Measurements from ENCODE around the gene ALDH1L2. TPM values are rescaled to one million over a fixed set of nuclear protein-coding genes. Genes with fewer than 3 reads are reported as not detected.

The ALDH1L2 gene
- total RNA-seq, 8 experiments from 2014 or later, result 5.0 to 28.7 (median 16.6) TPM

- peaks cover 0 to 6% of the 10 kb centered on the region in 2 donors for H3K4me1 ChIP-seq (replicated peaks in 1 of 2)
- in situ Hi-C loops (cut with MboI; ENCODE audit: low pct_unique_long_range_greater_than_20kb in 2 of 9, low sequenced_read_pairs in 9 of 9, unreplicated experiment in 9 of 9), result no loop called here
- peak in 5 of 8 experiments; percentile 60 to 90 (median 79) for ATAC-seq (replicated peaks in 6 of 8)
- H3K27ac ChIP-seq, result no peak overlapping the region
- no peak overlapping the region for H3K4me3 ChIP-seq
- 92 to 100% (median 96%) methylated on average over 1 to 4 of the region's 4 CpGs; no CpG with 5 or more reads in 2 of the 10 experiments for WGBS, 10 experiments
Observed at GRCh38 chr12:105018012-105018411, 66.2 kb downstream of the ALDH1L2 start.

GRCh38 chr12:105015543-105015942, 68.7 kb downstream of the ALDH1L2 start:
- in situ Hi-C loops (cut with MboI; ENCODE audit: low pct_unique_long_range_greater_than_20kb in 2 of 9, low sequenced_read_pairs in 9 of 9, unreplicated experiment in 9 of 9), result no loop called here
- no peak overlapping the region for H3K4me3 ChIP-seq
- 90 to 100% (median 92%) methylated on average over 1 to 4 of the region's 4 CpGs; no CpG with 5 or more reads in 3 of the 10 experiments for WGBS, 10 experiments
- ATAC-seq (replicated peaks in 6 of 8), result no peak
- peaks cover 0 to 6% of the 10 kb centered on the region in 2 donors for H3K4me1 ChIP-seq (replicated peaks in 1 of 2)
- no peak overlapping the region for H3K27ac ChIP-seq

- Histone ChIP-seq H3K4me3 (no peak overlapping the region), H3K27ac (no peak overlapping the region), H3K4me1 (replicated peaks in 1 of 2) (peaks cover 0 to 6% of the 10 kb centered on the region in 2 donors)
- ATAC-seq (replicated peaks in 6 of 8), result no peak
- WGBS, 10 experiments, result 36 to 100% (median 100%) methylated on average over 1 to 2 of the region's 2 CpGs; no CpG with 5 or more reads in 1 of the 10 experiments
- in situ Hi-C loops (cut with MboI; ENCODE audit: low pct_unique_long_range_greater_than_20kb in 2 of 9, low sequenced_read_pairs in 9 of 9, unreplicated experiment in 9 of 9), result no loop called here
Observed at GRCh38 chr12:105014603-105015002, 69.7 kb downstream of the ALDH1L2 start.

- WGBS, 10 experiments, result 60 to 100% (median 86%) methylated on average over 1 to 5 of the region's 9 CpGs; no CpG with 5 or more reads in 1 of the 10 experiments
- no peak overlapping the region for H3K4me3 ChIP-seq
- in situ Hi-C loops (cut with MboI; ENCODE audit: low pct_unique_long_range_greater_than_20kb in 2 of 9, low sequenced_read_pairs in 9 of 9, unreplicated experiment in 9 of 9), result no loop called here
- ATAC-seq (replicated peaks in 6 of 8), result peak in 2 of 8 experiments; percentile 35 to 38
- H3K27ac ChIP-seq, result no peak overlapping the region
- peaks cover 0 to 6% of the 10 kb centered on the region in 2 donors for H3K4me1 ChIP-seq (replicated peaks in 1 of 2)
Observed at GRCh38 chr12:105013892-105014291, 70.4 kb downstream of the ALDH1L2 start.

GRCh38 chr12:105001476-105001875, 82.8 kb downstream of the ALDH1L2 start:
- H3K4me3 ChIP-seq, result no peak overlapping the region
- in situ Hi-C loops (cut with MboI; ENCODE audit: low pct_unique_long_range_greater_than_20kb in 2 of 9, low sequenced_read_pairs in 9 of 9, unreplicated experiment in 9 of 9), result no loop called here
- no peaks in the 10 kb centered on the region for H3K4me1 ChIP-seq (replicated peaks in 1 of 2)
- no peak overlapping the region for H3K27ac ChIP-seq
- ATAC-seq (replicated peaks in 6 of 8), result no peak

- Histone ChIP-seq H3K27ac (no peak overlapping the region), H3K4me1 (replicated peaks in 1 of 2) (no peaks in the 10 kb centered on the region), H3K4me3 (no peak overlapping the region)
- WGBS, 10 experiments, result 83 to 90% methylated on average over 1 to 2 of the region's 7 CpGs; no CpG with 5 or more reads in 8 of the 10 experiments
- no peak for ATAC-seq (replicated peaks in 6 of 8)
- in situ Hi-C loops (cut with MboI; ENCODE audit: low pct_unique_long_range_greater_than_20kb in 2 of 9, low sequenced_read_pairs in 9 of 9, unreplicated experiment in 9 of 9), result no loop called here
Observed at GRCh38 chr12:104999347-104999685, 84.9 kb downstream of the ALDH1L2 start.

GRCh38 chr12:104998423-104999346, 85.6 kb downstream of the ALDH1L2 start:
- WGBS, 10 experiments, result 60 to 100% (median 100%) methylated on average over 1 to 5 of the region's 15 CpGs; no CpG with 5 or more reads in 2 of the 10 experiments
- no peak overlapping the region for H3K27ac ChIP-seq
- no peak for ATAC-seq (replicated peaks in 6 of 8)
- H3K4me3 ChIP-seq, result no peak overlapping the region
- no peaks in the 10 kb centered on the region for H3K4me1 ChIP-seq (replicated peaks in 1 of 2)
- in situ Hi-C loops (cut with MboI; ENCODE audit: low pct_unique_long_range_greater_than_20kb in 2 of 9, low sequenced_read_pairs in 9 of 9, unreplicated experiment in 9 of 9), result no loop called here

- in situ Hi-C loops (cut with MboI; ENCODE audit: low pct_unique_long_range_greater_than_20kb in 2 of 9, low sequenced_read_pairs in 9 of 9, unreplicated experiment in 9 of 9), result no loop called here
- H3K27ac ChIP-seq, result no peak overlapping the region
- ATAC-seq (replicated peaks in 6 of 8), result no peak
- H3K4me3 ChIP-seq, result no peak overlapping the region
- no peaks in the 10 kb centered on the region for H3K4me1 ChIP-seq (replicated peaks in 1 of 2)
- 90 to 100% (median 96%) methylated on average over 2 to 3 of the region's 3 CpGs; no CpG with 5 or more reads in 1 of the 10 experiments for WGBS, 10 experiments
Observed at GRCh38 chr12:104997541-104997940, 86.7 kb downstream of the ALDH1L2 start.

GRCh38 chr12:104994336-104994735, 89.9 kb downstream of the ALDH1L2 start:
- WGBS, 10 experiments, result 91 to 100% (median 95%) methylated on average over 1 to 3 of the region's 3 CpGs; no CpG with 5 or more reads in 1 of the 10 experiments
- in situ Hi-C loops (cut with MboI; ENCODE audit: low pct_unique_long_range_greater_than_20kb in 2 of 9, low sequenced_read_pairs in 9 of 9, unreplicated experiment in 9 of 9), result no loop called here
- Histone ChIP-seq H3K4me3 (no peak overlapping the region), H3K27ac (no peak overlapping the region), H3K4me1 (replicated peaks in 1 of 2) (no peaks in the 10 kb centered on the region)
- ATAC-seq (replicated peaks in 6 of 8), result no peak

GRCh38 chr12:104991565-104992128, 92.6 kb downstream of the ALDH1L2 start:
- 64 to 100% (median 87%) methylated on average over 1 to 3 of the region's 3 CpGs for WGBS, 10 experiments
- Histone ChIP-seq H3K4me1 (replicated peaks in 1 of 2) (peaks cover 11% of the 10 kb centered on the region in 2 donors), H3K4me3 (no peak overlapping the region), H3K27ac (no peak overlapping the region)
- ATAC-seq (replicated peaks in 6 of 8), result no peak
- in situ Hi-C loops (cut with MboI; ENCODE audit: low pct_unique_long_range_greater_than_20kb in 2 of 9, low sequenced_read_pairs in 9 of 9, unreplicated experiment in 9 of 9), result no loop called here

GRCh38 chr12:104990950-104991349, 93.3 kb downstream of the ALDH1L2 start:
- WGBS, 10 experiments, result 95 to 100% (median 100%) methylated on average over 1 to 4 of the region's 4 CpGs; no CpG with 5 or more reads in 3 of the 10 experiments
- in situ Hi-C loops (cut with MboI; ENCODE audit: low pct_unique_long_range_greater_than_20kb in 2 of 9, low sequenced_read_pairs in 9 of 9, unreplicated experiment in 9 of 9), result no loop called here
- ATAC-seq (replicated peaks in 6 of 8), result no peak

GRCh38 chr12:104986022-104986941, 98.0 kb downstream of the ALDH1L2 start, which contains the start of gene NOPCHAP1:
TSS of gene NOPCHAP1 (plus strand) at chr12:104986316. CDS start at chr12:104986353, 37 bp downstream.
- H3K27ac ChIP-seq, result peak within 1 kb of the TSS; percentile 37 to 71
- 0 to 13% (median 1%) methylated on average over 1 to 14 of the region's 59 CpGs for WGBS, 10 experiments
- in situ Hi-C loops (cut with MboI; ENCODE audit: low pct_unique_long_range_greater_than_20kb in 2 of 9, low sequenced_read_pairs in 9 of 9, unreplicated experiment in 9 of 9), result no loop called here
- H3K4me3 ChIP-seq, result peak within 1 kb of the TSS; percentile 62 to 95 (median 73)
- H3K4me1 ChIP-seq (replicated peaks in 1 of 2), result peaks cover 11 to 15% of the 10 kb centered on the region in 2 donors
- peak; percentile 99 to 100 (median 99) for ATAC-seq (replicated peaks in 6 of 8)

More at GRCh38 chr12:104990950-104991349, 93.3 kb downstream of the ALDH1L2 start:
- Histone ChIP-seq H3K4me1 (replicated peaks in 1 of 2) (peaks cover 11% of the 10 kb centered on the region in 2 donors), H3K4me3 (no peak overlapping the region), H3K27ac (no peak overlapping the region)
